ENCODE data around the gene HSPA9.

HSPA9 gene

GRCh38 chr5:138545919-138546562 lies 29.2 kb downstream of the HSPA9 start:
- Histone ChIP-seq H3K9me3 (ENCODE audit: insufficient read depth, low read length, severe bottlenecking) (no peaks in the 10 kb centered on the region), H4K20me1 (ENCODE audit: insufficient read depth, low read length) (peaks cover 16% of the 10 kb centered on the region; the same call in 1 of the 2 replicates), H2AFZ (ENCODE audit: low read depth, low read length) (no peak overlapping the region), H3K4me3 (ENCODE audit: low read depth in 1 of 2, low read length in 2 of 2) (no peak overlapping the region), H3K79me2 (ENCODE audit: insufficient read depth, low read length) (peaks cover 76% of the 10 kb centered on the region), H3K9ac (ENCODE audit: low read depth, low read length) (no peak overlapping the region), H3K27ac (ENCODE audit: low read length) (no peak overlapping the region), H3K27me3 (ENCODE audit: insufficient read depth, low read length, poor library complexity) (no peaks in the 10 kb centered on the region), H3K4me2 (ENCODE audit: insufficient read depth, low read length) (no peak overlapping the region), H3K4me1 (ENCODE audit: insufficient read depth, low read length) (peaks cover 38% of the 10 kb centered on the region), H3K36me3 (ENCODE audit: insufficient read depth, low read length) (peaks cover 9% of the 10 kb centered on the region)
- TF ChIP-seq CTCF (IDR thresholded peaks at IDR 0.05; ENCODE audit: borderline replicate concordance, extremely low read depth, low read length, poor library complexity, severe bottlenecking) (no peak), EZH2 (IDR thresholded peaks at IDR 0.05; ENCODE audit: borderline replicate concordance, low read depth, low read length, severe bottlenecking) (no peak)
- DNase-seq (no peak), ATAC-seq (ENCODE audit: insufficient read depth, low read depth) (no peak)

- Histone ChIP-seq H3K4me1 (ENCODE audit: insufficient read depth, low read length) (peaks cover 53% of the 10 kb centered on the region), H3K4me2 (ENCODE audit: insufficient read depth, low read length) (peak overlapping the region; percentile 88), H3K36me3 (ENCODE audit: insufficient read depth, low read length) (peaks cover 24% of the 10 kb centered on the region), H3K4me3 (ENCODE audit: low read depth in 1 of 2, low read length in 2 of 2) (peak overlapping the region; percentile 96 to 99), H2AFZ (ENCODE audit: low read depth, low read length) (peak overlapping the region; percentile 98), H3K27me3 (ENCODE audit: insufficient read depth, low read length, poor library complexity) (no peaks in the 10 kb centered on the region), H3K27ac (ENCODE audit: low read length) (peak overlapping the region; percentile 100), H3K79me2 (ENCODE audit: insufficient read depth, low read length) (peaks cover 89% of the 10 kb centered on the region), H3K9ac (ENCODE audit: low read depth, low read length) (peak overlapping the region; percentile 94), H3K9me3 (ENCODE audit: insufficient read depth, low read length, severe bottlenecking) (no peaks in the 10 kb centered on the region), H4K20me1 (ENCODE audit: insufficient read depth, low read length) (peaks cover 30% of the 10 kb centered on the region; the same call in 1 of the 2 replicates)
- no peak for TF ChIP-seq CTCF (IDR thresholded peaks at IDR 0.05; ENCODE audit: borderline replicate concordance, extremely low read depth, low read length, poor library complexity, severe bottlenecking)
- TF ChIP-seq EZH2 (IDR thresholded peaks at IDR 0.05; ENCODE audit: borderline replicate concordance, low read depth, low read length, severe bottlenecking), result no peak
- ATAC-seq (ENCODE audit: insufficient read depth, low read depth) (no peak), DNase-seq (no peak)
These were observed 30.7 kb downstream of the HSPA9 start for GRCh38 chr5:138544181-138545134.

GRCh38 chr5:138543730-138544104 lies 31.5 kb downstream of the HSPA9 start:
- H4K20me1 ChIP-seq (ENCODE audit: insufficient read depth, low read length), result peaks cover 32% of the 10 kb centered on the region; the same call in 1 of the 2 replicates
- ATAC-seq (ENCODE audit: insufficient read depth, low read depth), result peak; percentile 59
- DNase-seq, result no peak
- H3K27me3 ChIP-seq (ENCODE audit: insufficient read depth, low read length, poor library complexity), result no peaks in the 10 kb centered on the region
- peak overlapping the region; percentile 100 for H3K27ac ChIP-seq (ENCODE audit: low read length)
- peaks cover 89% of the 10 kb centered on the region for H3K79me2 ChIP-seq (ENCODE audit: insufficient read depth, low read length)
- no peaks in the 10 kb centered on the region for H3K9me3 ChIP-seq (ENCODE audit: insufficient read depth, low read length, severe bottlenecking)
- peak overlapping the region; percentile 94 for H3K9ac ChIP-seq (ENCODE audit: low read depth, low read length)
- TF ChIP-seq CTCF (IDR thresholded peaks at IDR 0.05; ENCODE audit: borderline replicate concordance, extremely low read depth, low read length, poor library complexity, severe bottlenecking), result no peak
- TF ChIP-seq EZH2 (IDR thresholded peaks at IDR 0.05; ENCODE audit: borderline replicate concordance, low read depth, low read length, severe bottlenecking), result no peak
- peaks cover 31% of the 10 kb centered on the region for H3K36me3 ChIP-seq (ENCODE audit: insufficient read depth, low read length)
- H3K4me1 ChIP-seq (ENCODE audit: insufficient read depth, low read length), result peaks cover 55% of the 10 kb centered on the region
- peak overlapping the region; percentile 98 for H2AFZ ChIP-seq (ENCODE audit: low read depth, low read length)
- peak overlapping the region; percentile 88 for H3K4me2 ChIP-seq (ENCODE audit: insufficient read depth, low read length)
- peak overlapping the region; percentile 96 to 99 for H3K4me3 ChIP-seq (ENCODE audit: low read depth in 1 of 2, low read length in 2 of 2)

Data from DND-41 (cell line).